OCI-LY3 (cell line): Measurements from ENCODE around the gene DPT.

Source experiments
- EZH2phosphoT487 ChIP-seq: fragments of 200-600 bp; shearing (Covaris generic); IDR thresholded peaks from 2 replicates; pipeline ENCODE4 v1.6.1; 2018; ENCODE audit warnings: antibody characterized with exemption, mixed run types, low read depth
- TF ChIP-seq, protein P1 (sequence below): fragments of 200-600, 300-600 bp; sonication (generic); IDR thresholded peaks from 2 replicates; pipeline ENCODE4 v1.5.1; 2014; ENCODE audit warnings: antibody characterized with exemption, low read length, low read depth

DNA sequence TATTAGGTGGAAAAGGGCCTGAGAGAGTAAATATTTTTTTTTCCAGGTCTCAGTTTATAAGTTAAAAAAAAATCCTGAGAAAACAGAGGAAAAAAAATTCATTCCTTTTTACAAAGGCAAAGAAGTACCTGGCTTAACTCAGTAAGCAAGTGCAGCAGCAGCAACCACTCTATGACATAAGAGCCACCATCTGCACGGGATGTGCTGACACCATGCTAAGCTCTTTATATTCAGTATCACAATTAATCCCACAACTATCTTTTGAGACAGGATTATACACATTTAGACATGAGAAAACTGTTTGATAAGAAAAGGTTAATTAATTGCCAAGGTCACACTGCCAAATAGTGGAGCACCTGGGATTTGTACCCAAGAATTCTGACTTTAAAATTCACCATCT, 13.4 kb upstream of the DPT start:
- TF ChIP-seq, protein P1, sequence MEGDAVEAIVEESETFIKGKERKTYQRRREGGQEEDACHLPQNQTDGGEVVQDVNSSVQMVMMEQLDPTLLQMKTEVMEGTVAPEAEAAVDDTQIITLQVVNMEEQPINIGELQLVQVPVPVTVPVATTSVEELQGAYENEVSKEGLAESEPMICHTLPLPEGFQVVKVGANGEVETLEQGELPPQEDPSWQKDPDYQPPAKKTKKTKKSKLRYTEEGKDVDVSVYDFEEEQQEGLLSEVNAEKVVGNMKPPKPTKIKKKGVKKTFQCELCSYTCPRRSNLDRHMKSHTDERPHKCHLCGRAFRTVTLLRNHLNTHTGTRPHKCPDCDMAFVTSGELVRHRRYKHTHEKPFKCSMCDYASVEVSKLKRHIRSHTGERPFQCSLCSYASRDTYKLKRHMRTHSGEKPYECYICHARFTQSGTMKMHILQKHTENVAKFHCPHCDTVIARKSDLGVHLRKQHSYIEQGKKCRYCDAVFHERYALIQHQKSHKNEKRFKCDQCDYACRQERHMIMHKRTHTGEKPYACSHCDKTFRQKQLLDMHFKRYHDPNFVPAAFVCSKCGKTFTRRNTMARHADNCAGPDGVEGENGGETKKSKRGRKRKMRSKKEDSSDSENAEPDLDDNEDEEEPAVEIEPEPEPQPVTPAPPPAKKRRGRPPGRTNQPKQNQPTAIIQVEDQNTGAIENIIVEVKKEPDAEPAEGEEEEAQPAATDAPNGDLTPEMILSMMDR: no peak
- no peak for TF ChIP-seq EZH2phosphoT487
